Heart left ventricle (tissue), 16 donors: ENCODE results near the gene EHMT1. TPM values are rescaled to one million over a fixed set of nuclear protein-coding genes. Genes with fewer than 3 reads are reported as not detected.
A peak's percentile ranks its signal among the peaks of the same experiment; 100 is the strongest.
"Not testable (repeated sequence)": the region's sequence is repeated elsewhere in the genome, so short reads cannot be mapped to it uniquely, and the experiment has no call there.

Experiments used
- ATAC-seq, 4 donors: fragments of 200-7000 bp; cut with Tn5 transposase; one replicate each; pipeline ENCODE4 v1.9.1; 2020 to 2022; ENCODE audit warnings: moderate library complexity in 4 of 4, mild to moderate bottlenecking in 3 of 4, moderate number of reproducible peaks in 1 of 4
- DNase-seq, 5 donors: peaks; one replicate each; pipeline ENCODE4 v3.0.0-alpha.2; 2020
- H3K27ac ChIP-seq, 12 donors: fragments of 200-600 bp; sonication (generic) in 4 of 12; one replicate each; pipeline versions ENCODE4 v1.5.0 to v1.8.0; 2016 to 2022; ENCODE audit warnings: mild to moderate bottlenecking in 2 of 12
- H3K27me3 ChIP-seq, 9 donors: fragments of 200-600 bp; sonication (generic) in 2 of 9; one replicate each; pipeline versions ENCODE4 v1.5.1 to v1.8.0; 2016 to 2022; ENCODE audit warnings: mild to moderate bottlenecking in 3 of 9
- H3K36me3 ChIP-seq, 9 donors: fragments of 200-600 bp; sonication (generic) in 2 of 9; one replicate each; pipeline versions ENCODE4 v1.5.0 to v1.8.0; 2018 to 2022; ENCODE audit warnings: mild to moderate bottlenecking in 2 of 9
- H3K4me1 ChIP-seq, 12 donors: fragments of 200-600 bp; sonication (generic) in 4 of 12; one replicate each; pipeline versions ENCODE4 v1.5.0 to v1.8.0; 2016 to 2022; ENCODE audit warnings: mild to moderate bottlenecking in 3 of 12
- H3K4me3 ChIP-seq, 12 donors: fragments of 200-600 bp; sonication (generic) in 4 of 12; one replicate each; pipeline versions ENCODE4 v1.5.0 to v1.8.0; 2017 to 2022; ENCODE audit warnings: mild to moderate bottlenecking in 9 of 12, moderate library complexity in 4 of 12
- H3K9me3 ChIP-seq, 12 donors: fragments of 200-600 bp; sonication (generic) in 4 of 12; one replicate each; pipeline versions ENCODE4 v1.5.0 to v1.8.0; 2016 to 2022; ENCODE audit warnings: mild to moderate bottlenecking in 1 of 12
- CTCF ChIP-seq, 12 donors: fragments of 200-600 bp; sonication (generic) in 4 of 12; IDR thresholded peaks; one replicate each; pipeline versions ENCODE4 v1.5.0 to v1.8.0; 2018 to 2022; ENCODE audit warnings: antibody characterized with exemption in 12 of 12, mild to moderate bottlenecking in 5 of 12
- POLR2A ChIP-seq, 2 donors: fragments of 450-650 bp; IDR thresholded peaks; one replicate each; pipeline ENCODE4 v1.6.1; 2017; ENCODE audit warnings: antibody characterized with exemption in 2 of 2, mild to moderate bottlenecking in 2 of 2, moderate library complexity in 2 of 2
- WGBS, 4 donors: extraction: QIAGEN DNeasy Blood & Tissue Kit in 2 of 4; methylation state at CpG; one replicate each; pipeline versions ENCODE4 v1.1.5 to v1.1.7; 2013 to 2018; 5-methylcytosine and 5-hydroxymethylcytosine counted together
- intact Hi-C, 10 donors: fragments of 100-400 bp; cut with DNase I; formaldehyde crosslinking; loops; one replicate each; pipeline versions ENCODE4 v1.11.1 to v1.14.2; 2022
- polyA plus RNA-seq, 2 donors: library from polyadenylated mRNA; stranded (reverse); fragments of 200-250 nt; gene quantifications; one replicate each; pipeline ENCODE4 v1.2.3, GENCODE V29; 2013
- total RNA-seq, 9 donors: library from RNA; depleted of rRNA in 2 of 9; stranded (reverse); fragments of >200 nt in 2 of 9; fragmentation: NEBNext Ultra II Directional in 3 of 9; extraction: Animal tissue kit (Norgen Biotek cat#: 25700) in 3 of 9; gene quantifications; one replicate each; pipeline versions ENCODE4 v1.1.0 to v1.2.4, GENCODE V29; 2016 to 2023
- donor health status: ischemic (EF 13 %, LVEDD 7.1; RV severe dilation, severe dysfunction).
- donor health status: healthy with polysubstance abuse.
- donor health status: DM: no; HTN: yes; CAD: no.
- donor health status: DM: no; HTN: no; CAD: no.
- donor health status: ischemic (EF 25% LVEDD 6.9; RV normal size, moderate dysfunction).
- donor health status: ischemic (EF 25% LVEDD 5.7; RV mildly dilated, moderate dysfunction).
- donor health status: healthy.
- donor health status: DM: yes; HTN: yes; CAD: no.
- donor health status: ischemic (EF 35%, LVEDD 5.7; RV mildly dilated, moderate dysfunction).
- donor health status: nonischemic (EF 11% LVEDD 7.7; RV severe dilation, severe dysfunction).
- donor health status: DM: yes; HTN: yes; CAD: no.
- donor health status: PGD.
- donor health status: ischemic (EF 29% LVEDD 5.4; RV normal size, mild dysfunction).
- donor health status: nonischemic (EF 23%, LVEDD 6.1; RV moderate dilation, normal function).

Gene EHMT1
- total and polyA plus RNA-seq, 11 donors, result 24.5 to 55.9 (median 28.9) TPM

GRCh38 chr9:137590469-137591383 lies 28.1 kb upstream of the EHMT1 start, which contains the start of gene ZMYND19:
Gene ZMYND19 (minus strand): TSS chr9:137590512. CDS start chr9:137590263, 249 bp downstream.
- peak; percentile 90 to 95 (median 92) for DNase-seq
- intact Hi-C loops, result no loop called here
- Histone ChIP-seq H3K36me3 (peaks cover 0 to 27% (median 22%) of the 10 kb centered on the region in 9 donors), H3K4me3 (peak within 1 kb of the TSS; percentile 61 to 91 (median 77)), H3K27me3 (no peaks in the 10 kb centered on the region), H3K4me1 (peaks cover 0 to 26% (median 13%) of the 10 kb centered on the region in 12 donors), H3K9me3 (no peaks in the 10 kb centered on the region), H3K27ac (peak within 1 kb of the TSS in 9 of 12 donors; percentile 8 to 78 (median 40))
- WGBS, 4 donors, result 1 to 2% (median 1%) methylated on average over 39 to 113 of the region's 113 CpGs
- ATAC-seq, result peak; percentile 97 to 99 (median 99)
- TF ChIP-seq POLR2A (IDR thresholded peaks at IDR 0.05), result peak in 1 of 2 donors; percentile 17
- TF ChIP-seq CTCF (IDR thresholded peaks at IDR 0.05), result peak in 2 of 12 donors; percentile 7 to 21

GRCh38 chr9:137592767-137593166 lies 26.0 kb upstream of the EHMT1 start:
- WGBS, 4 donors, result 65 to 85% (median 74%) methylated on average over 7 of the region's 7 CpGs
- Histone ChIP-seq H3K4me1 (peaks cover 0 to 26% (median 13%) of the 10 kb centered on the region in 12 donors), H3K27ac (no peak overlapping the region), H3K4me3 (no peak overlapping the region), H3K9me3 (no peaks in the 10 kb centered on the region), H3K36me3 (peaks cover 0 to 6% (median 4%) of the 10 kb centered on the region in 9 donors), H3K27me3 (no peaks in the 10 kb centered on the region)
- intact Hi-C loops, result loop anchor here in 2 of 10 donors (1.0 kb wide), 2 partner anchors 11 to 12 kb away; no protein-coding TSS in a partner anchor
- TF ChIP-seq CTCF (IDR thresholded peaks at IDR 0.05) (no peak), POLR2A (IDR thresholded peaks at IDR 0.05) (no peak)
- no peak for ATAC-seq
- peak in 1 of 5 donors; percentile 14 for DNase-seq

GRCh38 chr9:137593176-137593575 lies 25.6 kb upstream of the EHMT1 start:
- Histone ChIP-seq H3K9me3 (no peaks in the 10 kb centered on the region), H3K27ac (no peak overlapping the region), H3K4me1 (peaks cover 0 to 26% (median 13%) of the 10 kb centered on the region in 12 donors), H3K27me3 (no peaks in the 10 kb centered on the region), H3K36me3 (peaks cover 0 to 2% (median 1%) of the 10 kb centered on the region in 9 donors), H3K4me3 (no peak overlapping the region)
- ATAC-seq, result no peak
- TF ChIP-seq CTCF (IDR thresholded peaks at IDR 0.05), result no peak
- no peak for TF ChIP-seq POLR2A (IDR thresholded peaks at IDR 0.05)
- intact Hi-C loops, result loop anchor here in 1 of 10 donors (1.0 kb wide), 1 partner anchor 11 kb away; no protein-coding TSS in a partner anchor
- DNase-seq, result peak in 1 of 5 donors; percentile 14
- WGBS, 4 donors, result 66 to 80% (median 72%) methylated on average over 10 to 12 of the region's 12 CpGs

GRCh38 chr9:137596577-137596976 lies 22.2 kb upstream of the EHMT1 start:
- H3K4me3 ChIP-seq, H3K9me3 ChIP-seq, intact Hi-C loops, H3K4me1 ChIP-seq, H3K36me3 ChIP-seq, ATAC-seq, DNase-seq, H3K27me3 ChIP-seq, H3K27ac ChIP-seq: not testable (repeated sequence)
- WGBS, 4 donors, result 95 to 97% (median 95%) methylated on average over 7 of the region's 7 CpGs
